HEK293 (cell line): ENCODE results near the gene SOS2.

Experiments used
- CTCF ChIA-PET: fragments of 350-600 bp; formaldehyde crosslinking; extraction: SDS; loops from one replicate; lab custom pipeline; 2021; ENCODE audit warnings: antibody characterized with exemption; lab: Yijun Ruan, JAX
- POLR2A ChIA-PET: fragments of 300-600 bp; formaldehyde crosslinking; extraction: SDS; loops from one replicate; lab custom pipeline; 2020; ENCODE audit warnings: antibody characterized with exemption, inconsistent platforms; lab: Yijun Ruan, JAX
- H3K27ac ChIP-seq: fragments of 200-500 bp; sonication (Bioruptor generic); 2 replicates; pipeline ENCODE4 v1.5.1; 2014; ENCODE audit warnings: low read depth, low read length, control low read depth, inconsistent platforms; ENCODE audit errors: extremely low read depth
- H3K36me3 ChIP-seq, 2 experiments: fragments of 200-500 bp in 1 of 2; sonication (Bioruptor generic) in 1 of 2; 1 replicate in 1 of 2; 2 replicates in 1 of 2; pipeline ENCODE4 v1.5.1; 2014 to 2017; ENCODE audit warnings: inconsistent platforms in 2 of 2, low read length in 2 of 2; ENCODE audit not compliant: control insufficient read depth in 2 of 2, insufficient read depth in 1 of 2
- H3K4me1 ChIP-seq: fragments of 200-500 bp; sonication (Bioruptor generic); 2 replicates; pipeline ENCODE4 v1.5.1; 2014; ENCODE audit warnings: mild to moderate bottlenecking, low read length, inconsistent platforms; ENCODE audit not compliant: control insufficient read depth, insufficient read depth
- H3K4me3 ChIP-seq: 2 replicates; pipeline ENCODE4 v1.5.1; 2011; ENCODE audit warnings: low read depth, mild to moderate bottlenecking, control low read depth, low read length, moderate library complexity
- H3K9me3 ChIP-seq: fragments of 200-500 bp; sonication (Bioruptor generic); 2 replicates; pipeline ENCODE4 v1.5.1; 2014; ENCODE audit warnings: low read depth, low read length, inconsistent platforms; ENCODE audit not compliant: control insufficient read depth, insufficient read depth
- GFI1B ChIP-seq: fragments of 450-650 bp; formaldehyde crosslinking; IDR thresholded peaks from 2 replicates; pipeline ENCODE4 v1.5.1; 2016; ENCODE audit warnings: missing biosample characterization, missing genetic modification characterization
- GLIS1 ChIP-seq: fragments of 450-650 bp; formaldehyde crosslinking; IDR thresholded peaks from 2 replicates; pipeline ENCODE4 v1.5.1; 2016; ENCODE audit warnings: missing biosample characterization, missing genetic modification characterization
- HOXA7 ChIP-seq: sonication (generic); formaldehyde crosslinking; IDR thresholded peaks from 2 replicates; pipeline ENCODE4 v1.8.1; 2022; ENCODE audit warnings: missing genetic modification reagents, borderline replicate concordance
- IKZF3 ChIP-seq: fragments of 450-650 bp; IDR thresholded peaks from 2 replicates; pipeline ENCODE4 v1.5.0; 2018; ENCODE audit warnings: missing biosample characterization, mild to moderate bottlenecking, missing genetic modification characterization, moderate library complexity
- KLF16 ChIP-seq: fragments of 450-650 bp; formaldehyde crosslinking; IDR thresholded peaks from 2 replicates; pipeline ENCODE4 v1.5.1; 2017; ENCODE audit warnings: missing biosample characterization, missing genetic modification characterization
- PRDM10 ChIP-seq: fragments of 450-650 bp; formaldehyde crosslinking; IDR thresholded peaks from 2 replicates; pipeline ENCODE4 v1.5.1; 2016; ENCODE audit warnings: missing biosample characterization, missing genetic modification characterization
- TSHZ1 ChIP-seq: fragments of 450-650 bp; formaldehyde crosslinking; IDR thresholded peaks from 2 replicates; pipeline ENCODE4 v1.5.1; 2016; ENCODE audit warnings: missing biosample characterization, missing genetic modification characterization, borderline replicate concordance
- ZBTB10 ChIP-seq: fragments of 450-650 bp; formaldehyde crosslinking; IDR thresholded peaks from 2 replicates; pipeline ENCODE4 v1.5.1; 2016; ENCODE audit warnings: missing biosample characterization, missing genetic modification characterization
- ZNF138 ChIP-seq: fragments of 450-650 bp; formaldehyde crosslinking; IDR thresholded peaks from 2 replicates; pipeline ENCODE4 v1.5.1; 2016; ENCODE audit warnings: missing biosample characterization, missing genetic modification characterization, borderline replicate concordance
- ZNF398 ChIP-seq: fragments of 450-650 bp; formaldehyde crosslinking; IDR thresholded peaks from 2 replicates; pipeline ENCODE4 v1.5.1; 2017; ENCODE audit warnings: missing biosample characterization, missing genetic modification characterization
- ZNF544 ChIP-seq: fragments of 450-650 bp; formaldehyde crosslinking; IDR thresholded peaks from 2 replicates; pipeline ENCODE4 v1.5.0; 2017; ENCODE audit warnings: missing biosample characterization, missing genetic modification characterization
- ZNF571 ChIP-seq: fragments of 450-650 bp; formaldehyde crosslinking; IDR thresholded peaks from 2 replicates; pipeline ENCODE4 v1.5.0; 2017; ENCODE audit warnings: missing biosample characterization, missing genetic modification characterization
- ZNF600 ChIP-seq: fragments of 450-650 bp; formaldehyde crosslinking; IDR thresholded peaks from 2 replicates; pipeline ENCODE4 v1.5.1; 2016; ENCODE audit warnings: missing biosample characterization, missing genetic modification characterization
- ZNF621 ChIP-seq: fragments of 450-650 bp; formaldehyde crosslinking; IDR thresholded peaks from 2 replicates; pipeline ENCODE4 v1.5.1; 2017; ENCODE audit warnings: missing biosample characterization, missing genetic modification characterization
- ZNF629 ChIP-seq: fragments of 450-650 bp; formaldehyde crosslinking; IDR thresholded peaks from 2 replicates; pipeline ENCODE4 v1.5.1; 2017; ENCODE audit warnings: missing biosample characterization, missing genetic modification characterization
- ZNF677 ChIP-seq: fragments of 450-650 bp; IDR thresholded peaks from 2 replicates; pipeline ENCODE4 v1.5.0; 2018; ENCODE audit warnings: missing biosample characterization, mild to moderate bottlenecking, missing genetic modification characterization, moderate library complexity
- ZNF707 ChIP-seq: fragments of 450-650 bp; formaldehyde crosslinking; IDR thresholded peaks from 2 replicates; pipeline ENCODE4 v1.5.1; 2016; ENCODE audit warnings: missing biosample characterization, missing genetic modification characterization
- ZSCAN16 ChIP-seq: fragments of 450-650 bp; formaldehyde crosslinking; IDR thresholded peaks from 2 replicates; pipeline ENCODE4 v1.5.1; 2016; ENCODE audit warnings: missing biosample characterization, missing genetic modification characterization
- TF ChIP-seq, protein P1 (sequence below): fragments of 450-650 bp; formaldehyde crosslinking; IDR thresholded peaks from 2 replicates; pipeline ENCODE4 v1.5.1; 2016; ENCODE audit warnings: missing biosample characterization, missing genetic modification characterization, borderline replicate concordance

The SOS2 gene

DNA sequence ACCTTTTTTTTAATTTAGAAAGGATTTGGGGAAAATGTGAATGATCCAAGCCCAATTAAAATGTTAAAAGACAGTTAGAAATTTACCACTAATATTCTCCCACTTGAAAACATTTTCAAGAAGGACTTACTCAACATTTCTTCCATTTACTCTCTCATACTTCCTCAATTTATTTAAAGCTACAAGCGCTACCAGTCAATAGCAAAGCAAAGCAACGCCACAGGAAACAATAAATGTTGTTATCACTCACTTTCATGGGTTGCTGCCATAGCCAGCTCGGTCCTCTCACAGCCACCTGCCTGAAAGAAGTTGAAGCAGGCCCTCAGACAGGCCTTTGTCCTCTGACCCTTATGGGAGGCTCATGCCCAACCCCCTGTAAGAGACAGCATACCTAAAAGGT is 6.0 kb upstream of the SOS2 start (continued):
- TF ChIP-seq ZBTB10 (tag by site-specific recombination): no peak
- no peak for TF ChIP-seq ZNF398
- no peak for TF ChIP-seq GFI1B
- no peak for TF ChIP-seq ZNF600 (tag by site-specific recombination)
- TF ChIP-seq PRDM10: no peak
- no peak for TF ChIP-seq ZNF138 (tag by site-specific recombination)
- no peak for TF ChIP-seq GLIS1 (tag by site-specific recombination)

- H3K27ac ChIP-seq: no peak overlapping the region
- peaks cover 0 to under 1% of the 10 kb centered on the region in 2 experiments; a peak in 1 of 3 replicates for H3K36me3 ChIP-seq
- ChIA-PET POLR2A (interaction anchor here (1.2 kb wide), 1 partner anchor 24 kb away, joined by 5 read pairs; no protein-coding TSS in a partner anchor), CTCF (interaction anchor here (1.1 kb wide), 1 partner anchor 77 kb away, joined by 3 read pairs; no protein-coding TSS in a partner anchor)
- H3K9me3 ChIP-seq: no peaks in the 10 kb centered on the region
- peaks cover 7% of the 10 kb centered on the region for H3K4me1 ChIP-seq
- no peak overlapping the region for H3K4me3 ChIP-seq
- TF ChIP-seq ZNF621: no peak
- no peak for TF ChIP-seq KLF16 (tag by site-specific recombination)
- TF ChIP-seq, protein P1, sequence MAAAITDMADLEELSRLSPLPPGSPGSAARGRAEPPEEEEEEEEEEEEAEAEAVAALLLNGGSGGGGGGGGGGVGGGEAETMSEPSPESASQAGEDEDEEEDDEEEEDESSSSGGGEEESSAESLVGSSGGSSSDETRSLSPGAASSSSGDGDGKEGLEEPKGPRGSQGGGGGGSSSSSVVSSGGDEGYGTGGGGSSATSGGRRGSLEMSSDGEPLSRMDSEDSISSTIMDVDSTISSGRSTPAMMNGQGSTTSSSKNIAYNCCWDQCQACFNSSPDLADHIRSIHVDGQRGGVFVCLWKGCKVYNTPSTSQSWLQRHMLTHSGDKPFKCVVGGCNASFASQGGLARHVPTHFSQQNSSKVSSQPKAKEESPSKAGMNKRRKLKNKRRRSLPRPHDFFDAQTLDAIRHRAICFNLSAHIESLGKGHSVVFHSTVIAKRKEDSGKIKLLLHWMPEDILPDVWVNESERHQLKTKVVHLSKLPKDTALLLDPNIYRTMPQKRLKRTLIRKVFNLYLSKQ (tag by site-specific recombination): no peak
- TF ChIP-seq ZNF629 (tag by site-specific recombination): no peak
- no peak for TF ChIP-seq ZNF677 (tag by site-specific recombination)
- TF ChIP-seq PRDM10: no peak
- TF ChIP-seq ZNF571: no peak
- TF ChIP-seq TSHZ1 (tag by site-specific recombination): no peak
- no peak for TF ChIP-seq ZSCAN16 (tag by site-specific recombination)
- no peak for TF ChIP-seq ZNF544
- no peak for TF ChIP-seq IKZF3 (tag by site-specific recombination)
- TF ChIP-seq ZNF707 (tag by site-specific recombination): no peak
- no peak for TF ChIP-seq HOXA7
Observed at GRCh38 chr14:50233951-50234250, 2.5 kb upstream of the SOS2 start.
